DND-41 (cell line): ENCODE data around the gene TNS1.

ENCODE experiments used
- ATAC-seq: fragments of 200-7000 bp; cut with Tn5 transposase; 3 replicates; pipeline ENCODE4 v1.9.1; 2021; ENCODE audit warnings: low read depth; ENCODE audit not compliant: insufficient read depth
- DNase-seq: peaks from one replicate; pipeline ENCODE4 v3.0.0-alpha.2; 2020
- H2AFZ ChIP-seq: 2 replicates; pipeline ENCODE4 v1.6.0; 2012; ENCODE audit warnings: low read depth, low read length
- H3K27ac ChIP-seq: 2 replicates; pipeline ENCODE4 v1.5.1; 2012; ENCODE audit warnings: low read length, inconsistent platforms
- H3K27me3 ChIP-seq: fragments of 200-600 bp; sonication (generic); 2 replicates; pipeline ENCODE4 v1.6.0; 2012; ENCODE audit warnings: low read length, mild to moderate bottlenecking, inconsistent platforms; ENCODE audit not compliant: insufficient read depth, poor library complexity
- H3K36me3 ChIP-seq: 2 replicates; pipeline ENCODE4 v1.5.1; 2012; ENCODE audit warnings: low read length, inconsistent platforms; ENCODE audit not compliant: insufficient read depth
- H3K4me1 ChIP-seq: 2 replicates; pipeline ENCODE4 v1.5.1; 2012; ENCODE audit warnings: mild to moderate bottlenecking, low read length; ENCODE audit not compliant: insufficient read depth
- H3K4me2 ChIP-seq: 2 replicates; pipeline ENCODE4 v1.6.0; 2012; ENCODE audit warnings: mild to moderate bottlenecking, moderate library complexity, low read length, inconsistent platforms; ENCODE audit not compliant: insufficient read depth
- H3K4me3 ChIP-seq, 2 experiments: fragments of 200-600 bp in 1 of 2; shearing (Covaris generic) in 1 of 2; 2 replicates each; pipeline ENCODE4 v1.5.1; 2012 to 2016; ENCODE audit warnings: inconsistent platforms in 2 of 2, low read length in 2 of 2, mild to moderate bottlenecking in 2 of 2, low read depth in 1 of 2, moderate library complexity in 1 of 2
- H3K79me2 ChIP-seq: 2 replicates; pipeline ENCODE4 v1.6.0; 2012; ENCODE audit warnings: low read length, inconsistent platforms; ENCODE audit not compliant: insufficient read depth
- H3K9ac ChIP-seq: 2 replicates; pipeline ENCODE4 v1.6.0; 2012; ENCODE audit warnings: low read depth, mild to moderate bottlenecking, inconsistent platforms, low read length, moderate library complexity
- H3K9me3 ChIP-seq: 2 replicates; pipeline ENCODE4 v1.5.1; 2012; ENCODE audit warnings: low read length, moderate library complexity, mild to moderate bottlenecking, inconsistent platforms; ENCODE audit not compliant: insufficient read depth, severe bottlenecking
- H4K20me1 ChIP-seq: 2 replicates; pipeline ENCODE4 v1.6.0; 2012; ENCODE audit warnings: low read length; ENCODE audit not compliant: insufficient read depth
- EZH2 ChIP-seq: IDR thresholded peaks from 3 replicates; pipeline ENCODE4 v1.6.1; 2012; ENCODE audit warnings: borderline replicate concordance, low read depth, mild to moderate bottlenecking, moderate library complexity, low read length, inconsistent platforms; ENCODE audit not compliant: severe bottlenecking
- TF ChIP-seq, protein P1 (sequence below): IDR thresholded peaks from 2 replicates; pipeline ENCODE4 v1.5.1; 2012; ENCODE audit warnings: borderline replicate concordance, low read length, moderate library complexity, mild to moderate bottlenecking; ENCODE audit not compliant: poor library complexity, severe bottlenecking; ENCODE audit errors: extremely low read depth

TNS1 gene

DNA sequence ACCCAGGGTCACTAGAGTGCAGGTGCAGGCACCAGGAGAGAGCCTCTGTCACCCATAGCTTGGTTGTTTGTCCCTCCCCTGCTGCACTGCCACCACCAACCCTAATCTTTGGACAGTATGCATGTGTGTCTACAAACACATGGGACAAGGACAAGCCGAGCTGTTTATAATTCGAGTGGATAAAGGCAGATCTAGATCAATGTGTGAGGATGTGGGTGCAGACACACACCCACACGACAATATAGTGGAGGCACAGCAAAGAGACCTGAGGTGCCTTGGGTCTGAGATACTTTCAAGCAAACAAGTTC, 199.2 kb downstream of the TNS1 start:
- DNase-seq (no peak), ATAC-seq (no peak)
- TF ChIP-seq, protein P1, sequence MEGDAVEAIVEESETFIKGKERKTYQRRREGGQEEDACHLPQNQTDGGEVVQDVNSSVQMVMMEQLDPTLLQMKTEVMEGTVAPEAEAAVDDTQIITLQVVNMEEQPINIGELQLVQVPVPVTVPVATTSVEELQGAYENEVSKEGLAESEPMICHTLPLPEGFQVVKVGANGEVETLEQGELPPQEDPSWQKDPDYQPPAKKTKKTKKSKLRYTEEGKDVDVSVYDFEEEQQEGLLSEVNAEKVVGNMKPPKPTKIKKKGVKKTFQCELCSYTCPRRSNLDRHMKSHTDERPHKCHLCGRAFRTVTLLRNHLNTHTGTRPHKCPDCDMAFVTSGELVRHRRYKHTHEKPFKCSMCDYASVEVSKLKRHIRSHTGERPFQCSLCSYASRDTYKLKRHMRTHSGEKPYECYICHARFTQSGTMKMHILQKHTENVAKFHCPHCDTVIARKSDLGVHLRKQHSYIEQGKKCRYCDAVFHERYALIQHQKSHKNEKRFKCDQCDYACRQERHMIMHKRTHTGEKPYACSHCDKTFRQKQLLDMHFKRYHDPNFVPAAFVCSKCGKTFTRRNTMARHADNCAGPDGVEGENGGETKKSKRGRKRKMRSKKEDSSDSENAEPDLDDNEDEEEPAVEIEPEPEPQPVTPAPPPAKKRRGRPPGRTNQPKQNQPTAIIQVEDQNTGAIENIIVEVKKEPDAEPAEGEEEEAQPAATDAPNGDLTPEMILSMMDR, result no peak
- no peak for TF ChIP-seq EZH2
- Histone ChIP-seq H3K4me1 (no peaks in the 10 kb centered on the region), H3K9ac (no peak overlapping the region), H3K4me3 (no peak overlapping the region), H4K20me1 (peaks cover 11% of the 10 kb centered on the region), H3K4me2 (no peak overlapping the region), H3K27ac (no peak overlapping the region), H3K79me2 (no peaks in the 10 kb centered on the region), H2AFZ (no peak overlapping the region), H3K9me3 (no peaks in the 10 kb centered on the region), H3K27me3 (no peaks in the 10 kb centered on the region), H3K36me3 (no peaks in the 10 kb centered on the region)

DNA sequence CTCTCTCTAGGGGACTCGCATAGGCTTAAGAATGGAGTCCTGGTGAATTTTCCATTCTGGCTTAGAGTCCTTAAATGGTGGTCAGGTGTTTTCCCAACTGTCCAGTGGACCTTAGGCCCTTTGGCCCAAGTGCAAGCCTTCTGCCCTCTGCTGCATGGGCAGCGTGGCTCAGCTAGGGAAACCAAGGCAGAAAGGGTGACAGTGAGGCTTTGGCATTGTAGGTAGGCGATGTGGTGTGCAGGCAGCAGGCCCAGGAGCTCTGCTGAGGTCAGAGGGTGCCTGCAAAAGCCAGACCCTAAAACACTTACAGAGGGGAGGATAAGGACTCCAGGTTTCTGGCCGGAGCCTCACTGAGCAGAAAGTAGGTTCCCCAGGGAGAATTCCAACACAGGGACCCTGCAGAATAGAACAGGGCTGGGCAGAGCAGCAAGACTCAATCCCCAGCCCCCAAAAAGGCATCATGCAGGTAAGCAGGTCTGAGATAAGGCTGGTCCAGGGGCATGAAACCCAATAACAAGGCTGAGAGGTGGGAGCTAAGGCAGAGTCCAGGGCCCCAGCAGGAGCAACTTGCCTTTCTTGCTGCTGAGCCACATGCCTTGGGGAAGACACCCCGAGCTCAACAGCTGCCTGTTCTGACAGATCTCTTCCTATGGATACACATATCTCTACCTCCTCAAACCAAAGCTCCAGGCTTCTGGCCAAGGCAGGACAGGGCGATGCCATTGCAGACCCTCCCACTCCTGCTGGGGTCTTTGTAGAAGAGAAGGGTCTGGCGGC, 199.7 kb downstream of the TNS1 start:
- H3K4me2 ChIP-seq, result no peak overlapping the region
- H2AFZ ChIP-seq, result no peak overlapping the region
- no peaks in the 10 kb centered on the region for H3K4me1 ChIP-seq
- H3K4me3 ChIP-seq, result no peak overlapping the region
- H3K9me3 ChIP-seq, result no peaks in the 10 kb centered on the region
- no peaks in the 10 kb centered on the region for H3K79me2 ChIP-seq
- ATAC-seq (no peak), DNase-seq (no peak)
- no peak overlapping the region for H3K27ac ChIP-seq
- H3K27me3 ChIP-seq, result no peaks in the 10 kb centered on the region
- H3K36me3 ChIP-seq, result no peaks in the 10 kb centered on the region
- TF ChIP-seq, protein P1, result no peak
- TF ChIP-seq EZH2, result no peak
- H4K20me1 ChIP-seq, result peaks cover 11% of the 10 kb centered on the region
- no peak overlapping the region for H3K9ac ChIP-seq

DNA sequence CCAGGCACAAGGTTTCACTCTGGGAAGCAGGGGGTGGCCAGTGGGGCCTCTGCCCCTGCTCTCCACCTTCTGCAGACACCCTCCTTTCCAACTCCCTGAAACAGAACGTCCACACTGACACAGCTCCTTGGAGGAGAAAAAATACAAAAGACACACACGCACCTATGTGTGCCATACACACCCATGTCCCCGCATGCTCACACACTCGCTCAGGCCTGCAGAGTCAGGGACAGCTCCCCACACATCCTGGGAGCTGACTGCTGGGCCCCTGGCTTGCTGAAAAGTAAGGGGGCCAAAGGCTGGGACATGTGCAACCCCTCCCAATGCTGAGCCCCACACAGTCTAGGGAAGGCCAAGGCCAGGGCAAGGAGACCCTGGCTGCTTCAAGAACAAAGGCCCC, 200.5 kb downstream of the TNS1 start:
- no peak for DNase-seq
- H4K20me1 ChIP-seq, result peaks cover 11% of the 10 kb centered on the region
- H3K4me1 ChIP-seq, result no peaks in the 10 kb centered on the region
- no peaks in the 10 kb centered on the region for H3K79me2 ChIP-seq
- no peaks in the 10 kb centered on the region for H3K9me3 ChIP-seq
- no peak overlapping the region for H2AFZ ChIP-seq
- no peak overlapping the region for H3K9ac ChIP-seq
- H3K27me3 ChIP-seq, result no peaks in the 10 kb centered on the region
- TF ChIP-seq EZH2, result no peak
- TF ChIP-seq, protein P1, result no peak
- ATAC-seq, result no peak
- no peak overlapping the region for H3K27ac ChIP-seq
- H3K4me3 ChIP-seq, result no peak overlapping the region
- no peak overlapping the region for H3K4me2 ChIP-seq
- H3K36me3 ChIP-seq, result no peaks in the 10 kb centered on the region

DNA sequence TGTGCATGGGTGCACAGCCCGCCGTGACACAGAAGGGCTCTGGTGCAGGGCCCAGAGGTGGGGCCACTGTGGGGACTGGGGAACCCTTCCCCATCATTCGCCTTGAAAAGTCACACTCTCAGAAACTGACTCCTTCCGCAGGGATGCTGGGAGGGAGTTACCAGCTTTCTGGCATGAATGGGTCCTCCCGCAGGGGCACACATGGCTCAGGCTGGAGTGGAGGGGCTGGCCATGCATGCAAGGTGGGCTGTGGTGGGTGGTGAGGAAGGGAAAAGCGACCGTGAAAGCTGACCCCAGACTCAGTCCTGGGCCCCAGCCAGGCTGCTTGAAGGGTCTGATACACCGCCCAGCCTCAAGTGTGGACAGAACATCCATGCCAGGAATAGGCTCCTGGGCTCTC, 201.1 kb downstream of the TNS1 start:
- H3K27ac ChIP-seq, result no peak overlapping the region
- no peak for ATAC-seq
- no peak overlapping the region for H3K4me3 ChIP-seq
- H3K27me3 ChIP-seq, result no peaks in the 10 kb centered on the region
- no peak overlapping the region for H2AFZ ChIP-seq
- H3K9ac ChIP-seq, result no peak overlapping the region
- no peak overlapping the region for H3K4me2 ChIP-seq
- H3K9me3 ChIP-seq, result no peaks in the 10 kb centered on the region
- H3K79me2 ChIP-seq, result no peaks in the 10 kb centered on the region
- TF ChIP-seq EZH2, result no peak
- TF ChIP-seq, protein P1, result no peak
- H3K4me1 ChIP-seq, result no peaks in the 10 kb centered on the region
- H4K20me1 ChIP-seq, result peaks cover 11% of the 10 kb centered on the region
- H3K36me3 ChIP-seq, result no peaks in the 10 kb centered on the region
- no peak for DNase-seq
